ENCODE data around the gene INTS6.

The INTS6 gene

GRCh38 chr13:51456510-51456909 lies 3.7 kb upstream of the INTS6 start:
- no peak for DNase-seq (ENCODE audit: low read depth in 2 of 2)

GRCh38 chr13:51455532-51455931 lies 2.7 kb upstream of the INTS6 start:
- no peak for DNase-seq (ENCODE audit: low read depth in 2 of 2)

- DNase-seq (ENCODE audit: low read depth in 2 of 2), result peak; percentile 18 to 22
Measured at GRCh38 chr13:51453959-51454703, 1.3 kb upstream of the INTS6 start.

GRCh38 chr13:51453207-51453958 lies 547 bp upstream of the INTS6 start:
- peak; percentile 66 to 72 for DNase-seq (ENCODE audit: low read depth in 2 of 2)

- peak; percentile 65 to 66 for DNase-seq (ENCODE audit: low read depth in 2 of 2)
Measured at GRCh38 chr13:51451467-51452360, 1.1 kb downstream of the INTS6 start.

- DNase-seq (ENCODE audit: low read depth in 2 of 2), result no peak
Measured at GRCh38 chr13:51451134-51451466, 1.7 kb downstream of the INTS6 start.

- DNase-seq (ENCODE audit: low read depth in 2 of 2), result no peak
Measured at GRCh38 chr13:51449018-51449417, 3.8 kb downstream of the INTS6 start.

GRCh38 chr13:51444922-51445321 lies 7.9 kb downstream of the INTS6 start:
- no peak for DNase-seq (ENCODE audit: low read depth in 2 of 2)

- no peak for DNase-seq (ENCODE audit: low read depth in 2 of 2)
Measured at GRCh38 chr13:51440381-51440780, 12.5 kb downstream of the INTS6 start.

GRCh38 chr13:51437550-51438127 lies 15.2 kb downstream of the INTS6 start:
- DNase-seq (ENCODE audit: low read depth in 2 of 2), result no peak

- DNase-seq (ENCODE audit: low read depth in 2 of 2), result no peak
Measured at GRCh38 chr13:51435002-51435578, 17.7 kb downstream of the INTS6 start.

GRCh38 chr13:51432576-51432975 lies 20.3 kb downstream of the INTS6 start:
- DNase-seq (ENCODE audit: low read depth in 2 of 2), result no peak

GRCh38 chr13:51426982-51427381 lies 25.9 kb downstream of the INTS6 start:
- DNase-seq (ENCODE audit: low read depth in 2 of 2), result no peak

GRCh38 chr13:51425410-51426042 lies 27.3 kb downstream of the INTS6 start:
- no peak for DNase-seq (ENCODE audit: low read depth in 2 of 2)

- no peak for DNase-seq (ENCODE audit: low read depth in 2 of 2)
Measured at GRCh38 chr13:51423766-51424165, 29.1 kb downstream of the INTS6 start.

GRCh38 chr13:51422484-51422883 lies 30.4 kb downstream of the INTS6 start:
- no peak for DNase-seq (ENCODE audit: low read depth in 2 of 2)

- no peak for DNase-seq (ENCODE audit: low read depth in 2 of 2)
Measured at GRCh38 chr13:51420681-51421490, 31.9 kb downstream of the INTS6 start.

GRCh38 chr13:51419001-51419636 lies 33.7 kb downstream of the INTS6 start:
- no peak for DNase-seq (ENCODE audit: low read depth in 2 of 2)

- no peak for DNase-seq (ENCODE audit: low read depth in 2 of 2)
Measured at GRCh38 chr13:51417716-51418115, 35.1 kb downstream of the INTS6 start.

- DNase-seq (ENCODE audit: low read depth in 2 of 2), result no peak
Measured at GRCh38 chr13:51416107-51416506, 36.7 kb downstream of the INTS6 start.
